ENCODE results near the gene TEAD1.

- no peak for TF ChIP-seq POLR2AphosphoS5 (IDR thresholded peaks at IDR 0.05; ENCODE audit: low read depth, low read length)
- TF ChIP-seq, protein P1, sequence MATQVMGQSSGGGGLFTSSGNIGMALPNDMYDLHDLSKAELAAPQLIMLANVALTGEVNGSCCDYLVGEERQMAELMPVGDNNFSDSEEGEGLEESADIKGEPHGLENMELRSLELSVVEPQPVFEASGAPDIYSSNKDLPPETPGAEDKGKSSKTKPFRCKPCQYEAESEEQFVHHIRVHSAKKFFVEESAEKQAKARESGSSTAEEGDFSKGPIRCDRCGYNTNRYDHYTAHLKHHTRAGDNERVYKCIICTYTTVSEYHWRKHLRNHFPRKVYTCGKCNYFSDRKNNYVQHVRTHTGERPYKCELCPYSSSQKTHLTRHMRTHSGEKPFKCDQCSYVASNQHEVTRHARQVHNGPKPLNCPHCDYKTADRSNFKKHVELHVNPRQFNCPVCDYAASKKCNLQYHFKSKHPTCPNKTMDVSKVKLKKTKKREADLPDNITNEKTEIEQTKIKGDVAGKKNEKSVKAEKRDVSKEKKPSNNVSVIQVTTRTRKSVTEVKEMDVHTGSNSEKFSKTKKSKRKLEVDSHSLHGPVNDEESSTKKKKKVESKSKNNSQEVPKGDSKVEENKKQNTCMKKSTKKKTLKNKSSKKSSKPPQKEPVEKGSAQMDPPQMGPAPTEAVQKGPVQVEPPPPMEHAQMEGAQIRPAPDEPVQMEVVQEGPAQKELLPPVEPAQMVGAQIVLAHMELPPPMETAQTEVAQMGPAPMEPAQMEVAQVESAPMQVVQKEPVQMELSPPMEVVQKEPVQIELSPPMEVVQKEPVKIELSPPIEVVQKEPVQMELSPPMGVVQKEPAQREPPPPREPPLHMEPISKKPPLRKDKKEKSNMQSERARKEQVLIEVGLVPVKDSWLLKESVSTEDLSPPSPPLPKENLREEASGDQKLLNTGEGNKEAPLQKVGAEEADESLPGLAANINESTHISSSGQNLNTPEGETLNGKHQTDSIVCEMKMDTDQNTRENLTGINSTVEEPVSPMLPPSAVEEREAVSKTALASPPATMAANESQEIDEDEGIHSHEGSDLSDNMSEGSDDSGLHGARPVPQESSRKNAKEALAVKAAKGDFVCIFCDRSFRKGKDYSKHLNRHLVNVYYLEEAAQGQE (IDR thresholded peaks at IDR 0.05; ENCODE audit: insufficient read depth in 1 of 2, low read depth in 2 of 2, low read length in 2 of 2) = no peak
- no peak for TF ChIP-seq TAF1 (IDR thresholded peaks at IDR 0.05; ENCODE audit: borderline replicate concordance, insufficient read depth, low read length)
- TF ChIP-seq SIN3A (IDR thresholded peaks at IDR 0.05; ENCODE audit: borderline replicate concordance, insufficient read depth, low read length) = no peak
Observed at GRCh38 chr11:12673601-12673923, 659 bp upstream of the TEAD1 start.
